LNCaP clone FGC (cell line): ENCODE data around the gene RFLNA.
A peak's percentile ranks its signal among the peaks of the same experiment; 100 is the strongest.

Experiments
- DNase-seq: peaks from one replicate; pipeline ENCODE4 v3.0.0-alpha.2; 2011; ENCODE audit warnings: low read depth
- H3K4me3 ChIP-seq: 2 replicates; pipeline ENCODE4 v1.5.1; 2011; ENCODE audit warnings: mild to moderate bottlenecking, low read depth, low read length, control low read depth
- TF ChIP-seq, protein P1 (sequence below): IDR thresholded peaks from 2 replicates; pipeline ENCODE4 v1.5.1; 2012; ENCODE audit warnings: mild to moderate bottlenecking; ENCODE audit not compliant: control insufficient read depth, insufficient read depth; ENCODE audit errors: extremely low read depth

Gene RFLNA

GRCh38 chr12:124312601-124313000 is 17.7 kb downstream of the RFLNA start:
- no peak for DNase-seq
- no peak overlapping the region for H3K4me3 ChIP-seq
- TF ChIP-seq, protein P1, sequence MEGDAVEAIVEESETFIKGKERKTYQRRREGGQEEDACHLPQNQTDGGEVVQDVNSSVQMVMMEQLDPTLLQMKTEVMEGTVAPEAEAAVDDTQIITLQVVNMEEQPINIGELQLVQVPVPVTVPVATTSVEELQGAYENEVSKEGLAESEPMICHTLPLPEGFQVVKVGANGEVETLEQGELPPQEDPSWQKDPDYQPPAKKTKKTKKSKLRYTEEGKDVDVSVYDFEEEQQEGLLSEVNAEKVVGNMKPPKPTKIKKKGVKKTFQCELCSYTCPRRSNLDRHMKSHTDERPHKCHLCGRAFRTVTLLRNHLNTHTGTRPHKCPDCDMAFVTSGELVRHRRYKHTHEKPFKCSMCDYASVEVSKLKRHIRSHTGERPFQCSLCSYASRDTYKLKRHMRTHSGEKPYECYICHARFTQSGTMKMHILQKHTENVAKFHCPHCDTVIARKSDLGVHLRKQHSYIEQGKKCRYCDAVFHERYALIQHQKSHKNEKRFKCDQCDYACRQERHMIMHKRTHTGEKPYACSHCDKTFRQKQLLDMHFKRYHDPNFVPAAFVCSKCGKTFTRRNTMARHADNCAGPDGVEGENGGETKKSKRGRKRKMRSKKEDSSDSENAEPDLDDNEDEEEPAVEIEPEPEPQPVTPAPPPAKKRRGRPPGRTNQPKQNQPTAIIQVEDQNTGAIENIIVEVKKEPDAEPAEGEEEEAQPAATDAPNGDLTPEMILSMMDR = no peak

DNA sequence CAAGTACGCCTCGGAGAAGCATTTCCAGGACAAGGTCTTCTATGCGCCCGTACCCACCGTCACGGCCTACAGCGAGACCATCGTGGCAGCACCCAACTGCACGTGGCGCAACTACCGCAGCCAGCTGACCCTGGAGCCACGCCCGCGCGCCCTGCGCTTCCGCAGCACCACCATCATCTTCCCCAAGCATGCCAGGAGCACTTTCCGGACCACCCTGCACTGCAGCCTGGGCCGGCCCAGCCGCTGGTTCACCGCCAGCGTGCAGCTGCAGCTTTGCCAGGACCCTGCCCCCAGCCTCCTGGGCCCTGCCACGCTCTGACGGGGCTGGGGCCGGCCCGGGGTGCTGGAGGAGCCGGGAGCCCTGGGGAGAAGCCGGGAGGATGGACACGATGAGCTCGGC is 19.3 kb downstream of the RFLNA start:
- DNase-seq = no peak
- TF ChIP-seq, protein P1 = no peak
- no peak overlapping the region for H3K4me3 ChIP-seq

DNA sequence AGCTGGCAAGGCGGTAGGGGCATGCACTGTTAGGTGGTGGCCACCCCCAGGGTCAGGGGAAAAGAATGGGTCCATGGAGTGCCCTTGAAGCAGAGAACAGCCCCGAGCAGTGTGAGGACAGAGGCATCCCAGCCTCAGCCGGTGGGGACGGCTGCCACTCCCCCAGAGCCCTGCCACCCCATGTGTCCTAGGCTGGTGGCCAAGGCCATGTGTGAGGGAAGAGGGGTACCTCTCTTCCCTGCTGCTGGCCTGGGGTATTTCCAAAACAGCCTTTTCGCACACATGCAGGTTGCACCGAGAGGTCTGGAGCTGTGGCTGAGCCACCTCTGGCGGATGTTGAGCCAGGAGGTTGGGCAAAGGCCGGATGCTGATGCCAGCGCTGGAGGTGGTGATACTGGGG is 19.9 kb downstream of the RFLNA start:
- no peak overlapping the region for H3K4me3 ChIP-seq
- no peak for DNase-seq
- TF ChIP-seq, protein P1 = no peak

DNA sequence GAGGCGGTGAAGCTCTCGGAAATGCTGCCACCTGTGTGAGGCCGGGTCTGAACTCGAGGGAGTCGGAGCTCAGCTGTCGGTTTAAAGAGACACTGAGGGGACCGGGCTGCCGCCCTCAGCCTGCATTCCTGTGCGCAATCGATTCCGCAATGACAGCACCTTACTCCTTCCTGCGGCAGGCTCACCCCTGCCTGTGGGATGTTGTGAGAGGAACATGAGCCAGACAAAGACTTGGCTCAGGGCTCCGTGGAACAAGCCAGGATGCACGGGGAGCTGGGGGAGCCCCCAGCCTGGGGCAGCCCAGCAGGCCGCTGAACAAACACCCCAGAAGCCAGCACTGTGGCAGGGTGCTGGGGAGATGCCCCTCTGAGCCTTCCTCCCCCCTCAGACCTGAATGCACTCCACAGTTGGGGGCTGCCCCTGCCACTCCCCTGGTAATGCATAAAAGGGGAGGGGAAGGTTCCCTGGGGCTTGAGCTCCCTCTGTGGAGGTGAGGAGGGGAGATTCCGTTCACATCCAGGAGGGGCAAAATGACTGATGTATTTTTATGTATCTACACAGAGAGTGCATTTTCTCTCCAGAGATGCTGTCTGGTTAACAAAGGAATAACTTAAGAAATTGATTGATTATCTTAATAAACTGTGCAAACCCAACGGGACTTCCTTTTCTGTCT is 20.6 kb downstream of the RFLNA start:
- TF ChIP-seq, protein P1 = no peak
- no peak for DNase-seq
- H3K4me3 ChIP-seq = no peak overlapping the region

DNA sequence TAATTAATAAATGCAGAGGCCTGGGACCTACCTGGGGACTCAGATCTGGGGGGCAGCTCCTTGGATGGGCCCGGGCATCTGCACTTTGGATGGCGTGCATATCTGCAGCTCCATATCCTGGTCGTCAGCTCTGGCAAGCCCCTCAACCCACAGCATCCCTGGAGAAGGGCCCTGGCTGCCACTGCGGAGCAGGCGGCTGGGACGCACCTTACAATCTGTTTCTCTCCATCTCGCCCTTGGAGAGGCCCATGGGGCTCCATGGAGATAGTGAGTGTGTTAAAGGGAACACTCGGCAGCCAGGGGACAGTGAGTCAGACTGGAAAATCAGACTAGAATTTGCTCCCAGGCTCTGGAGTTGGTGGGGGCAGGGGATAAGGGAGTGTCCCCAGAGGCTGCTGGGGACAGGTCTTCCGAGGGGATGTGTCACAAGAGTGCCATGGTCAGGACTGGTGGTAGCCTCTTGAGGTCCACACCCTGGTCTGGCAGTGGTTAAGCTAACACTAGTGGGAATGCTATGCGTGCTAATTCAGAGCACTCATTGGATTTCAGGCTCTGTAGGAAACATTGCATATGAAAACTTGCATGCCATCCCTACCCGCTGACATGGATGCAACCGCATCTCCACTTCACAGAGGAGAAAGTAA is 21.5 kb downstream of the RFLNA start:
- TF ChIP-seq, protein P1 = no peak
- no peak for DNase-seq

GRCh38 chr12:124317400-124317799 is 22.5 kb downstream of the RFLNA start:
- no peak for DNase-seq
- TF ChIP-seq, protein P1 = no peak
- H3K4me3 ChIP-seq = no peak overlapping the region

More for the DNA sequence above, 21.5 kb downstream of the RFLNA start:
- H3K4me3 ChIP-seq = no peak overlapping the region

- no peak overlapping the region for H3K4me3 ChIP-seq
- DNase-seq = peak; percentile 34
- TF ChIP-seq, protein P1 = no peak
Observed at GRCh38 chr12:124318278-124319020, 23.6 kb downstream of the RFLNA start.
